GM12874 (cell line): Measurements from ENCODE around the gene PILRB.
A peak's percentile ranks its signal among the peaks of the same experiment; 100 is the strongest.

Experiments used
- TF ChIP-seq, protein P1 (sequence below): IDR thresholded peaks from 2 replicates; pipeline ENCODE4 v1.5.1; 2011; ENCODE audit warnings: low read depth, mild to moderate bottlenecking, control low read depth, low read length, moderate library complexity; ENCODE audit not compliant: insufficient read depth

The PILRB gene

DNA sequence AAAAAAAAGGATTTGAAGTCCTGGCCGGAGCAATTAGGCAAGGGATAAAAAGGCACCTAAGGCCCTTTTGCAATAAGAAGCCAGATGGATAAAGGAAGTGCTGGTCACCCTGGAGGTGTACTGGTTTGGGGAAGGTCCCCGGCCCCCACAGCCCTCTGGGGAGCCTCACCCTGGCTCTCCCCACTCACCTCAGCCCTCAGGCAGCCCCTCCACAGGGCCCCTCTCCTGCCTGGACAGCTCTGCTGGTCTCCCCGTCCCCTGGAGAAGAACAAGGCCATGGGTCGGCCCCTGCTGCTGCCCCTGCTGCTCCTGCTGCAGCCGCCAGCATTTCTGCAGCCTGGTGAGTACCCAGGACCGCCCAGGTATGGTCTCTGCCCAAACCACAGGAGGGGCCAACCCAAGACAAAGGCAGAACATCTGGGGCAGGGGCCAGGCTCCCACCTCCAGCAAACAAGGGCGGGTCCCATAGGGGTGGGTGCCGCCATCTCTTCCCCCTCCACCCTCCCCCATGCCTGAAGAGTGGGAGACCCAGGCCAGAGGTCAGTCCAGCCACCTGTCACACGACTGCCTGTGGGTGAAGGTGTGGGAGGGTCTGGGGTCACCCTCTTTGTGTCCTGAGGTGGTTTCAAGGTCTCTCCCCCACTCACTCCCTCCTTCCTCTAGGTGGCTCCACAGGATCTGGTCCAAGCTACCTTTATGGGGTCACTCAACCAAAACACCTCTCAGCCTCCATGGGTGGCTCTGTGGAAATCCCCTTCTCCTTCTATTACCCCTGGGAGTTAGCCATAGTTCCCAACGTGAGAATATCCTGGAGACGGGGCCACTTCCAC is at the start of gene PILRB:
Gene PILRB, plus strand, starts transcription at position 91 of the 830 bp plus-strand sequence. Its CDS starts 186 bp downstream, at position 277.
- TF ChIP-seq, protein P1, sequence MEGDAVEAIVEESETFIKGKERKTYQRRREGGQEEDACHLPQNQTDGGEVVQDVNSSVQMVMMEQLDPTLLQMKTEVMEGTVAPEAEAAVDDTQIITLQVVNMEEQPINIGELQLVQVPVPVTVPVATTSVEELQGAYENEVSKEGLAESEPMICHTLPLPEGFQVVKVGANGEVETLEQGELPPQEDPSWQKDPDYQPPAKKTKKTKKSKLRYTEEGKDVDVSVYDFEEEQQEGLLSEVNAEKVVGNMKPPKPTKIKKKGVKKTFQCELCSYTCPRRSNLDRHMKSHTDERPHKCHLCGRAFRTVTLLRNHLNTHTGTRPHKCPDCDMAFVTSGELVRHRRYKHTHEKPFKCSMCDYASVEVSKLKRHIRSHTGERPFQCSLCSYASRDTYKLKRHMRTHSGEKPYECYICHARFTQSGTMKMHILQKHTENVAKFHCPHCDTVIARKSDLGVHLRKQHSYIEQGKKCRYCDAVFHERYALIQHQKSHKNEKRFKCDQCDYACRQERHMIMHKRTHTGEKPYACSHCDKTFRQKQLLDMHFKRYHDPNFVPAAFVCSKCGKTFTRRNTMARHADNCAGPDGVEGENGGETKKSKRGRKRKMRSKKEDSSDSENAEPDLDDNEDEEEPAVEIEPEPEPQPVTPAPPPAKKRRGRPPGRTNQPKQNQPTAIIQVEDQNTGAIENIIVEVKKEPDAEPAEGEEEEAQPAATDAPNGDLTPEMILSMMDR: peak; percentile 48

DNA sequence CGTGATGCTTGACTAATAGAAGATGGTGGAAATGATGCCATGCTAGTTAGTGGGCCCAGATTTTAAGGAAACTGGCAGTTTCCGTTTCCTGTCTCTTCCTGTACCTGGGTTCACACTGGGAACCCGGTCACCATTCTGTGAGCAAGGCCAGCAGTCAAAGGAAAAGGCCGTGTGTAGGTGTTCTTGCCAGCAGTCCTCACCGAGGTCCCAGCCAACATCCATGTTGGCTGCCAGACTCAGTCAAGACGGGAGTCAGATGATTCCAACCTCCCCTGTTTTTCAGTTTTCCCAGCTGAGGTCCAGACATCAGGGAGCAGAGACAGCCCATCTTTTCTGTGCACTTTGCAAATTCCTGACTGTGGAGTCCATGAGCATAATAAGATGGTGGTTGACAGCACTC is 15.2 kb upstream of the PILRB start:
- TF ChIP-seq, protein P1: no peak

DNA sequence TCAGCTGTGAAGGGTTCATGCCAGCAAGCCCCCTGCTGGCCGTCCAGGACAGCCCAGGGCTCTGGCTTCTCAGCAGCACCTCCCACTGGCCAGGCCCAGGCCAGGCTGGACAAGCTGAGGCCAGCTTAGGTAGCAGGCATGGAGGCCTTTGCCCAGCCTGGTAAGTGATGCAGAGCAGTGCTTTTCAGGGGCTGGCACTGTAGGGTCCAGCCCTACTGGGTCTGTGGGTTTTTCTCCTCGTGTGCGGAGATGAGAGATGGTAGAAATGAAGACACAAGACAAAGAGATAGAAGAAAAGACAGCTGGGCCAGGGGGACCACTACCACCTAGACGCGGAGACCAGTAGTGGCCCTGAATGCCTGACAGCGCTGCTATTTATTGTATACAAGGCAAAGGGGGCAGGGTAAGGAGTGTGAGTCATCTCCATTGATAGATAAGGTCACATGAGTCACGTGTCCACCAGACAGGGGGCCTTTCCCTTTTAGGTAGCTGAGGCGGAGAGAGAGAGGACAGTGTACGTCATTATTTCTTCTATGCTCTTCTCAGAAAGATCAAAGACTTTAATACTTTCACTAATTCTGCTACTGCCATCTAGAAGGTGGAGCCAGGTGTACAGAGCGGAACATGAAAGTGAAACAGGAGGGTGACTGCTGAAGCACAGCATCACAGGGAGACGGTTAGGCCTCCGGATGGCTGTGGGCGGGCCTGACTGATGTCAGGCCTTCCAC is 13.2 kb upstream of the PILRB start:
- TF ChIP-seq, protein P1: peak; percentile 50

DNA sequence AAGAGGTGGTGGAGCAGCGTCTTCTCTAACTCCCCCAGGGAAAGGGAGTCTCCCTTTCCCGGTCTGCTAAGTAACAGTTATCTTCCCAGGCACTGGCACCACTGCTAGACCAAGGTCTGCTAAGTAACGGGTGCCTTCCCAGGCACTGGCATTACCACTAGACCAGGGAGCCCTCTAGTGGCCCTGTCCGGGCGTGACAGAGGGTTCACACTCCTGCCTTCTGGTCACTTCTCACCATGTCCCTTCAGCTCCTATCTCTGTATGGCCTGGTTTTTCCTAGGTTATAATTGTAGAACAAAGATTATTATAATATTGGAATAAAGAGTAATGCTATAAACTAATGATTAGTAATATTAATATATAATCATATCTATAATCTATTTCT is 12.6 kb upstream of the PILRB start:
- TF ChIP-seq, protein P1: peak; percentile 41

DNA sequence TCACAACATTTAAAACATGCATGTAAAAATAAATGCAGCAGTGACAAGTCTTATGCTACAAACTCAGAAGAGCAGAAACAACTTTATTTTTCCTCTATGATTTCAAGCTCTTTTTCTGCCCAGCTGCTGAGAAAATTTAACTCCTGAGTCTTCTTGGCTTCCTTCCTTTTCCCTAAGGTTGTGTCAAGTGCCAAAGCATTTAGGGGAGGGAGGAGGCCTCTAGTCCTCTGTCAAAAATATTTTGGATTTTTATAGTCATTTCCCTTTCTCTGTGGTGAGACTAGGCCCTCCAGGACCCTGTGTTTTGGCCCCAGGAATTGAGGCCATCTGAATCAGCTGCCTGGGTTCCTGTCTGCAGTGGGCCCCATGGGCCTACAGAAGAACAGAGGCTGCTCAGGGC is 11.0 kb upstream of the PILRB start:
- TF ChIP-seq, protein P1: no peak

DNA sequence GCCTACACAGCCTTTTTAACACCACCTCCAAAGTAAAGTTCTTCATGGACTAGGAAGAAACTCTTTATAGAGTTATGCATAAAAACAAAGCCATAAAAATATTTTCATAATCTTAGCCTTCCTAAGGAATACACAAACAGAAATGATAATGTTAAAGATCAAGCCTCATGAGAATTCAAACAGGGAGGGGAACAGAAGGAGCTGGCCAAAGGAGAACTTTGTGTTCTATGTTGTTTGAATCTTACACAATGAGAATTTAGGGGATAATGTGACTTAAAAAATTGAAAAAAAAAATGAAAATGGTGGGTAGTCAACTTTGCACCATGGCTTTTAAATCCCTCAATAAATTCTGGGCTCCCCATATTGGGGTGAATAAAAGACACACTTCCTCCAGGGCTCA is 9.1 kb upstream of the PILRB start:
- TF ChIP-seq, protein P1: no peak

DNA sequence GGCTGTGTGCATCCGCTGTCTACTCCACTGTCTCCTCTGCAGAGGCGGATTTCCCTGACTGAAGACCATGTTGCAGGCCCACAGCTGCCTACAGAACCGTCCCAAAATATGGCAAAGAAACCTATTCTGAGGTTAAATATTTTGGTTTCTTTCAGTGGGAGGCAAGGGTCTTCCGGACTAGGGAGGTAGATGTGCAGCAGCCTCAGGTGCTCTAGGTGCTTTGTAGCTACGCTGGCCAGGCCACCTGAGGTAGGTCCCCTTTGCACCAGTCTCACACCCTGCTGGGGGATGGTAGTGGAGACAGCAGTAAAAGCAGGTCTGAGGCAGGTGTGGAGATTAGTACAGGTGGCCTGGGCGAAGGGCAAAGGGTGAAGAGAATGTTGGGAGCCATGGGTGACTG is 8.2 kb upstream of the PILRB start:
- TF ChIP-seq, protein P1: no peak
